Heart left ventricle (tissue), 16 donors: ENCODE data around the gene CFAP54. TPM values are rescaled to one million over a fixed set of nuclear protein-coding genes. Genes with fewer than 3 reads are reported as not detected.

Source experiments
- ATAC-seq, 4 donors: fragments of 200-7000 bp; cut with Tn5 transposase; one replicate each; pipeline ENCODE4 v1.9.1; 2020 to 2022; ENCODE audit warnings: moderate library complexity in 4 of 4, mild to moderate bottlenecking in 3 of 4, moderate number of reproducible peaks in 1 of 4
- DNase-seq, 5 donors: peaks; one replicate each; pipeline ENCODE4 v3.0.0-alpha.2; 2020
- H3K27ac ChIP-seq, 12 donors: fragments of 200-600 bp; sonication (generic) in 4 of 12; one replicate each; pipeline versions ENCODE4 v1.5.0 to v1.8.0; 2016 to 2022; ENCODE audit warnings: mild to moderate bottlenecking in 2 of 12
- H3K27me3 ChIP-seq, 9 donors: fragments of 200-600 bp; sonication (generic) in 2 of 9; one replicate each; pipeline versions ENCODE4 v1.5.1 to v1.8.0; 2016 to 2022; ENCODE audit warnings: mild to moderate bottlenecking in 3 of 9
- H3K36me3 ChIP-seq, 9 donors: fragments of 200-600 bp; sonication (generic) in 2 of 9; one replicate each; pipeline versions ENCODE4 v1.5.0 to v1.8.0; 2018 to 2022; ENCODE audit warnings: mild to moderate bottlenecking in 2 of 9
- H3K4me1 ChIP-seq, 12 donors: fragments of 200-600 bp; sonication (generic) in 4 of 12; one replicate each; pipeline versions ENCODE4 v1.5.0 to v1.8.0; 2016 to 2022; ENCODE audit warnings: mild to moderate bottlenecking in 3 of 12
- H3K4me3 ChIP-seq, 12 donors: fragments of 200-600 bp; sonication (generic) in 4 of 12; one replicate each; pipeline versions ENCODE4 v1.5.0 to v1.8.0; 2017 to 2022; ENCODE audit warnings: mild to moderate bottlenecking in 9 of 12, moderate library complexity in 4 of 12
- H3K9me3 ChIP-seq, 12 donors: fragments of 200-600 bp; sonication (generic) in 4 of 12; one replicate each; pipeline versions ENCODE4 v1.5.0 to v1.8.0; 2016 to 2022; ENCODE audit warnings: mild to moderate bottlenecking in 1 of 12
- POLR2A ChIP-seq, 2 donors: fragments of 450-650 bp; IDR thresholded peaks; one replicate each; pipeline ENCODE4 v1.6.1; 2017; ENCODE audit warnings: antibody characterized with exemption in 2 of 2, mild to moderate bottlenecking in 2 of 2, moderate library complexity in 2 of 2
- WGBS, 4 donors: extraction: QIAGEN DNeasy Blood & Tissue Kit in 2 of 4; methylation state at CpG; one replicate each; pipeline versions ENCODE4 v1.1.5 to v1.1.7; 2013 to 2018; 5-methylcytosine and 5-hydroxymethylcytosine counted together
- intact Hi-C, 10 donors: fragments of 100-400 bp; cut with DNase I; formaldehyde crosslinking; loops; one replicate each; pipeline versions ENCODE4 v1.11.1 to v1.14.2; 2022
- polyA plus RNA-seq, 2 donors: library from polyadenylated mRNA; stranded (reverse); fragments of 200-250 nt; gene quantifications; one replicate each; pipeline ENCODE4 v1.2.3, GENCODE V29; 2013
- total RNA-seq, 9 donors: library from RNA; depleted of rRNA in 2 of 9; stranded (reverse); fragments of >200 nt in 2 of 9; fragmentation: NEBNext Ultra II Directional in 3 of 9; extraction: Animal tissue kit (Norgen Biotek cat#: 25700) in 3 of 9; gene quantifications; one replicate each; pipeline versions ENCODE4 v1.1.0 to v1.2.4, GENCODE V29; 2016 to 2023
- TF ChIP-seq, protein P1 (sequence below), 12 donors: fragments of 200-600 bp; sonication (generic) in 4 of 12; IDR thresholded peaks; one replicate each; pipeline versions ENCODE4 v1.5.0 to v1.8.0; 2018 to 2022; ENCODE audit warnings: antibody characterized with exemption in 12 of 12, mild to moderate bottlenecking in 5 of 12
- donor health status: ischemic (EF 13 %, LVEDD 7.1; RV severe dilation, severe dysfunction).
- donor health status: healthy with polysubstance abuse.
- donor health status: DM: no; HTN: yes; CAD: no.
- donor health status: DM: no; HTN: no; CAD: no.
- donor health status: ischemic (EF 25% LVEDD 6.9; RV normal size, moderate dysfunction).
- donor health status: ischemic (EF 25% LVEDD 5.7; RV mildly dilated, moderate dysfunction).
- donor health status: healthy.
- donor health status: DM: yes; HTN: yes; CAD: no.
- donor health status: ischemic (EF 35%, LVEDD 5.7; RV mildly dilated, moderate dysfunction).
- donor health status: nonischemic (EF 11% LVEDD 7.7; RV severe dilation, severe dysfunction).
- donor health status: DM: yes; HTN: yes; CAD: no.
- donor health status: PGD.
- donor health status: ischemic (EF 29% LVEDD 5.4; RV normal size, mild dysfunction).
- donor health status: nonischemic (EF 23%, LVEDD 6.1; RV moderate dilation, normal function).

Gene CFAP54
- total and polyA plus RNA-seq, 11 donors = 0.07 to 0.79 (median 0.13) TPM; not detected in 1

DNA sequence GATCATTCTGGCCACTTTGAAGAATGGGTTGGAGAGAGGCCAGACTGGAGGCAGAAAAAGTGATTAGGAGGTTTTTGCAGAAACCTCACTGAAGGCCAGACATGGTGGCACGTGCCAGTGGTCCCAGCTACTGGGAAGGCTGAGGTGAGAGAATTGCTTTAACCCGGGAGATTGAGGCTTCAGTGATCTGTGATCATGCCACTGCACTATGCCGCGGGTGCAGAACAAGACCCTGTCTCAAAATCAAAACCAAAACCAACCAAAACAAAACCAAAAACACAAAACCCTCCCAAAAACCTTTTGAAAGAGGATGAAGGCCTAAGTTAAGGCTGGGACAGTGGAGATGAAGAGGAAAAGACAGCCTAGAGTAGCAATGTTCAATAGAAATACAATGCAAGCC, 15.2 kb upstream of the CFAP54 start:
- no peaks in the 10 kb centered on the region for H3K27me3 ChIP-seq
- peaks cover 0 to 14% (median 0%) of the 10 kb centered on the region in 12 donors for H3K9me3 ChIP-seq
- no peak overlapping the region for H3K27ac ChIP-seq
- intact Hi-C loops = no loop called here
- 82 to 97% (median 89%) methylated on average over 4 of the region's 4 CpGs for WGBS, 4 donors
- DNase-seq (no peak), ATAC-seq (no peak)
- no peak for TF ChIP-seq POLR2A (IDR thresholded peaks at IDR 0.05)
- TF ChIP-seq, protein P1, sequence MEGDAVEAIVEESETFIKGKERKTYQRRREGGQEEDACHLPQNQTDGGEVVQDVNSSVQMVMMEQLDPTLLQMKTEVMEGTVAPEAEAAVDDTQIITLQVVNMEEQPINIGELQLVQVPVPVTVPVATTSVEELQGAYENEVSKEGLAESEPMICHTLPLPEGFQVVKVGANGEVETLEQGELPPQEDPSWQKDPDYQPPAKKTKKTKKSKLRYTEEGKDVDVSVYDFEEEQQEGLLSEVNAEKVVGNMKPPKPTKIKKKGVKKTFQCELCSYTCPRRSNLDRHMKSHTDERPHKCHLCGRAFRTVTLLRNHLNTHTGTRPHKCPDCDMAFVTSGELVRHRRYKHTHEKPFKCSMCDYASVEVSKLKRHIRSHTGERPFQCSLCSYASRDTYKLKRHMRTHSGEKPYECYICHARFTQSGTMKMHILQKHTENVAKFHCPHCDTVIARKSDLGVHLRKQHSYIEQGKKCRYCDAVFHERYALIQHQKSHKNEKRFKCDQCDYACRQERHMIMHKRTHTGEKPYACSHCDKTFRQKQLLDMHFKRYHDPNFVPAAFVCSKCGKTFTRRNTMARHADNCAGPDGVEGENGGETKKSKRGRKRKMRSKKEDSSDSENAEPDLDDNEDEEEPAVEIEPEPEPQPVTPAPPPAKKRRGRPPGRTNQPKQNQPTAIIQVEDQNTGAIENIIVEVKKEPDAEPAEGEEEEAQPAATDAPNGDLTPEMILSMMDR (IDR thresholded peaks at IDR 0.05) = no peak
- H3K36me3 ChIP-seq = no peaks in the 10 kb centered on the region
- H3K4me1 ChIP-seq = no peaks in the 10 kb centered on the region
- H3K4me3 ChIP-seq = no peak overlapping the region

DNA sequence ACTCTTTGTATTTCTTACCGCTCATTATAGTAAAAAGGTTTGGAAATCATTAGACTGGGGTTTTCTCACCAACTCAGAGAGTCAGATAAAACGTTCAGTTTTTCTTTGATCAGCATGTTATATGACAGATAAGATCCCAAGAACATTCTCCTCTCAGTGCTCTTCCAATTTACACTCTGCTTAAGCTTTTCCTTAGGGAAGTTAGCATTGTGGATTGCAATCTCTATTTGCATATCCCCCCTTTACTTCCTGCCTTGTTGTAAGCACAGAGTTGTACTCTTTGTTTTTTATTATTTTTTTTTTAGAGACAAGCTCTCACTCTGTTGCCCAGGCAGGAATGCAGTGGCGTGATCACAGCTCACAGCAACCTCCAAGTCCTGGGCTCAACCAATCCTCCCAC, 11.4 kb upstream of the CFAP54 start:
- no peak overlapping the region for H3K27ac ChIP-seq
- no peaks in the 10 kb centered on the region for H3K9me3 ChIP-seq
- no peak for TF ChIP-seq POLR2A (IDR thresholded peaks at IDR 0.05)
- TF ChIP-seq, protein P1 (IDR thresholded peaks at IDR 0.05) = no peak
- DNase-seq (no peak), ATAC-seq (no peak)
- H3K4me3 ChIP-seq = no peak overlapping the region
- WGBS, 4 donors = 45 to 53% (median 50%) methylated on average over 3 of the region's 3 CpGs
- intact Hi-C loops = no loop called here
- H3K27me3 ChIP-seq = no peaks in the 10 kb centered on the region
- no peaks in the 10 kb centered on the region for H3K36me3 ChIP-seq
- no peaks in the 10 kb centered on the region for H3K4me1 ChIP-seq

DNA sequence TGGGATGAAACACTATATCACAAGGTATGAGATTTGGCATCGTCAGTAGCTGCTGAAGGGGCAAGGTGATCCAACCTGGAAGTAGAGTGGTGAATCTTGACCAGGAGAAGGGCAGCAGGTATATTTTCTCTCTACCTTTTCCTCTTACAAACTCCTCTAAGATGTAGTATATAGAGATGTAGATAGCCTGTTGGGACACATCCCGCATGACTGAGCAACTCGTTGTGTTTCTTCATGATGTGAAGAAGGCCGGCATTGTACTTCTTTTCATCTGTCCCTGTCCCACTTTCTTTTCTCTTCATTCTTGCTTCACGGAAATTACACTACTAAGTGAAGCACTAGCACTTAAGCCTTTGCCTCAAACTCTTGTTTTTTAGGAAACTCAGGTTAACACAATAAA, 7.3 kb upstream of the CFAP54 start:
- intact Hi-C loops = loop anchor here in 1 of 10 donors (10.0 kb wide), 1 partner anchor 77 kb away; the partner anchor contains the start of gene CDK17
- 93 to 96% (median 95%) methylated on average over 5 of the region's 5 CpGs for WGBS, 4 donors
- Histone ChIP-seq H3K27ac (no peak overlapping the region), H3K9me3 (no peaks in the 10 kb centered on the region), H3K27me3 (no peaks in the 10 kb centered on the region), H3K36me3 (no peaks in the 10 kb centered on the region), H3K4me1 (peaks cover 0 to 5% (median 0%) of the 10 kb centered on the region in 12 donors), H3K4me3 (no peak overlapping the region)
- DNase-seq = no peak
- no peak for ATAC-seq
- TF ChIP-seq POLR2A (IDR thresholded peaks at IDR 0.05) = no peak
- TF ChIP-seq, protein P1 (IDR thresholded peaks at IDR 0.05) = no peak

DNA sequence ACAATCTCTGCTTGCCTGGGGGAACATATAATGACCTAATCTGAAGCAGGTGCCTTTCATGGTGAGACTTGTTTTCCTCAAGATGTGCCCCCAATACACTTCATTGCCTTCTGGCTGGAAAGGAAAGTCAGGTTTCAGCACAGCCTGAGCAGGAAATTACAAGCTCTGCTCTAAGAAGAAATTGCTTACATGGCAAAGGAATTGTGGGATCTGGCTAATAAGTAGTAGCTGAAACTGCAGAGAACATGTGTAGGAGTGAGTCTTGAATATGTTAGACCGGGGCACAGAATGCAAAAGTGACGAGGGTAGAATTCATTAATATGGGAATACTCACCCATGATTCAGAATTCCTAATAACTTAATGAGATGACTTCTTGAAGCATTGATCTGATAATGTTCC, 6.3 kb upstream of the CFAP54 start:
- TF ChIP-seq, protein P1 (IDR thresholded peaks at IDR 0.05) = no peak
- no peak for TF ChIP-seq POLR2A (IDR thresholded peaks at IDR 0.05)
- no peak overlapping the region for H3K27ac ChIP-seq
- ATAC-seq (no peak), DNase-seq (no peak)
- peaks cover 0 to 9% (median 0%) of the 10 kb centered on the region in 12 donors for H3K4me1 ChIP-seq
- H3K27me3 ChIP-seq = no peaks in the 10 kb centered on the region
- intact Hi-C loops = loop anchor here in 1 of 10 donors (10.0 kb wide), 1 partner anchor 78 kb away; the partner anchor contains the start of gene CDK17
- 81 to 93% (median 85%) methylated on average over 2 of the region's 2 CpGs for WGBS, 4 donors
- H3K9me3 ChIP-seq = no peaks in the 10 kb centered on the region
- H3K4me3 ChIP-seq = no peak overlapping the region
- no peaks in the 10 kb centered on the region for H3K36me3 ChIP-seq
